Stomach (tissue), 4 donors: Measurements from ENCODE around the gene TMEM248.

Source experiments
- POLR2A ChIP-seq, 4 donors: fragments of 450-650 bp; IDR thresholded peaks; one replicate each; pipeline ENCODE4 v1.6.1; 2016; ENCODE audit warnings: antibody characterized with exemption in 4 of 4, control low read depth in 2 of 4, mild to moderate bottlenecking in 1 of 4, moderate library complexity in 1 of 4
- TF ChIP-seq, protein P1 (sequence below), 7 experiments: fragments of 450-650 bp in 4 of 7; fragments of 200-600 bp in 3 of 7; sonication (generic) in 3 of 7; IDR thresholded peaks; one replicate each; pipeline ENCODE4 v1.5.1; 2016 to 2019; ENCODE audit warnings: antibody characterized with exemption in 7 of 7, control low read depth in 2 of 7, mild to moderate bottlenecking in 1 of 7

DNA sequence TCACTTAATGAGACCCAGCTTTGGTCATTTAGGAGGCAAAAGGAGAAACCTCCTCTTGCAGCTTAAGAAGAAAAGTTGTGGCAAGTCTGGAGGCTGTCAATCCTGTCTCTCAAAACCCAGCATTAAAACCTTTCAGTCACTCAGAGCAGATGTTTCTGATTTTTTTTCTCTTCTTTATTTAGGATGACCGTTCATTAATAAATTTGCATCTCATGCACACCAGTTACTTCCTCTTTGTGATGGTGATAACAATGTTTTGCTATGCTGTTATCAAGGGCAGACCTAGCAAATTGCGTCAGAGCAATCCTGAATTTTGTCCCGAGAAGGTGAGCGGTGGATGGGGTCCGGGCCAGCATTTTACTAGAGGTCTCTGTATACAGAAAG is 32.0 kb downstream of the TMEM248 start:
- TF ChIP-seq, protein P1, sequence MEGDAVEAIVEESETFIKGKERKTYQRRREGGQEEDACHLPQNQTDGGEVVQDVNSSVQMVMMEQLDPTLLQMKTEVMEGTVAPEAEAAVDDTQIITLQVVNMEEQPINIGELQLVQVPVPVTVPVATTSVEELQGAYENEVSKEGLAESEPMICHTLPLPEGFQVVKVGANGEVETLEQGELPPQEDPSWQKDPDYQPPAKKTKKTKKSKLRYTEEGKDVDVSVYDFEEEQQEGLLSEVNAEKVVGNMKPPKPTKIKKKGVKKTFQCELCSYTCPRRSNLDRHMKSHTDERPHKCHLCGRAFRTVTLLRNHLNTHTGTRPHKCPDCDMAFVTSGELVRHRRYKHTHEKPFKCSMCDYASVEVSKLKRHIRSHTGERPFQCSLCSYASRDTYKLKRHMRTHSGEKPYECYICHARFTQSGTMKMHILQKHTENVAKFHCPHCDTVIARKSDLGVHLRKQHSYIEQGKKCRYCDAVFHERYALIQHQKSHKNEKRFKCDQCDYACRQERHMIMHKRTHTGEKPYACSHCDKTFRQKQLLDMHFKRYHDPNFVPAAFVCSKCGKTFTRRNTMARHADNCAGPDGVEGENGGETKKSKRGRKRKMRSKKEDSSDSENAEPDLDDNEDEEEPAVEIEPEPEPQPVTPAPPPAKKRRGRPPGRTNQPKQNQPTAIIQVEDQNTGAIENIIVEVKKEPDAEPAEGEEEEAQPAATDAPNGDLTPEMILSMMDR (IDR thresholded peaks at IDR 0.05) = no peak
- TF ChIP-seq POLR2A (IDR thresholded peaks at IDR 0.05) = no peak
